Testis (tissue), 2 donors: Measurements from ENCODE around the gene OTOG.

ENCODE experiments used
- CTCF ChIP-seq, 3 experiments: fragments of 450-650 bp in 2 of 3; fragments of 200-600 bp in 1 of 3; sonication (generic) in 1 of 3; IDR thresholded peaks; one replicate each; pipeline ENCODE4 v1.5.1; 2016 to 2019; ENCODE audit warnings: antibody characterized with exemption in 3 of 3, mild to moderate bottlenecking in 2 of 3, moderate library complexity in 1 of 3
- POLR2A ChIP-seq: fragments of 450-650 bp; IDR thresholded peaks from one replicate; pipeline ENCODE4 v1.6.1; 2017; ENCODE audit warnings: antibody characterized with exemption, mild to moderate bottlenecking, moderate library complexity

- TF ChIP-seq CTCF (IDR thresholded peaks at IDR 0.05) (no peak), POLR2A (no peak)
Measured at GRCh38 chr11:17640493-17641164, 93.6 kb downstream of the OTOG start.
